NCI-H774 (cell line): ENCODE measurements around the gene AK1.

Experiments
- DNase-seq: peaks from one replicate; lab custom pipeline; 2025; lab: John Stamatoyannopoulos, UW

The AK1 gene

DNA sequence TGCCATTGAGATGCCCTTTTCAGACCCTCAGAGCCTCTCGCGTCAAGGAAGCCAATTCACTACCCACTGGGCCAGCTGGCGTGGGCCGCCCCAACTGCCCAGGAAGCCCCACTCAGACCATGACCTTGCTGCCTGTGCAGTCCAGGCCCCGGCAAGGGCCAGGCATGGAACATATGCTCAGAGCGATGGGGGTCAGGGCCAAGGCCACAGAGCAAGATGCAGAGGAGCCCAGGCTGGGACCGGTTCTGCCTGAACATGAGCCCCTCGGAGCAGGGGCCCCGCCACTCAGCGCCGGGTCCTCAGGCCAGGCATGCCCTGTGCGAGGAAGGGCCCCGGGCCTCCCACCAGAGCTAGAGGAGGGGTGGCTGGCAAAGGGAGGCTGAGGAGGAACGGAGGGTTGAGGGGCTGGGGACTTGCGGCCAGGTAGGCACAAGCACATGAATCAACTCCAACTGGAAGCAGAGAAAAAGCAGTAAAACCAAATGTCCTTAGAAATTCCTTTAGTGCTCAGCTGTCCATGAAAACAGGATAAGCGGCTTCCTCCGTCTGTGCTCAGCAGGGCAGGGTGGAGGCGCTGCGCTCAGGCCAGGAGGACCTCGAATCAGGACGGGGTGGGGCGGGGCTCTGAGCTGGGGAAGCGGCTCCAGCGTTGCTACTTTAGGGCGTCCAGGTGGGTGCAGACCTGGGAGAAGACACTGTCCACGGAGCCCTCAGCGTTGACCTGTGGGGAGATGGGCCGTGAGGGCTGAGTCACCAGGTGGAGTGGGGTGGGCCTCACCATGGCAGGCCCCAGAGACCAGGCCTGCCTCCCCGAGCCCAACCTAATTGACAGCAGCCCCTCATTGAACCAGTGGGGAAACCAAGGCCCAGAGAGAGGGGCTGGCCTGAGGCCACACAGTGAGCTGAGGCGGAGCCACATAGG, 9.9 kb downstream of the AK1 start:
- DNase-seq: no peak

- DNase-seq: no peak
Observed at GRCh38 chr9:127866535-127866934, 10.9 kb downstream of the AK1 start.

- DNase-seq: no peak
Observed at GRCh38 chr9:127865645-127866464, 11.6 kb downstream of the AK1 start.

DNA sequence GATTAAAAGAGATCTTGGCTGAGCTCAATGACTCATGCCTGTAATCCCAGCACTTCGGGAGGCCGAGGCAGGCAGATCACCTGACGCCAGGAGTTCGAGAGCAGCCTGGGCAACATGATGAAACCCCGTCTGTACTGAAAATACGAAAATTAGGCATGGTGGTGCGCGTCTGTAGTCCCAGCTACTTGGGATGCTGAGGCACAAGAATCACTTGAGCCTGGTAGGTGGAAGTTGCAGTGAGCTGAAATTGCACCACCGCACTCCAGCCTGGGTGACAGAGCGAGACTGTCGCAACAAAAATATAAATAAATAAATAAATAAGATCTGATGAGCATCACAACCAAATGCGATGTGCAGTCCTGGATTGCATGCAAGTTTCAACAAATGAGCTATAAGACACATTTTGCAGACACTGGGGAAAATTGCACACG, 14.3 kb downstream of the AK1 start:
- DNase-seq: no peak

DNA sequence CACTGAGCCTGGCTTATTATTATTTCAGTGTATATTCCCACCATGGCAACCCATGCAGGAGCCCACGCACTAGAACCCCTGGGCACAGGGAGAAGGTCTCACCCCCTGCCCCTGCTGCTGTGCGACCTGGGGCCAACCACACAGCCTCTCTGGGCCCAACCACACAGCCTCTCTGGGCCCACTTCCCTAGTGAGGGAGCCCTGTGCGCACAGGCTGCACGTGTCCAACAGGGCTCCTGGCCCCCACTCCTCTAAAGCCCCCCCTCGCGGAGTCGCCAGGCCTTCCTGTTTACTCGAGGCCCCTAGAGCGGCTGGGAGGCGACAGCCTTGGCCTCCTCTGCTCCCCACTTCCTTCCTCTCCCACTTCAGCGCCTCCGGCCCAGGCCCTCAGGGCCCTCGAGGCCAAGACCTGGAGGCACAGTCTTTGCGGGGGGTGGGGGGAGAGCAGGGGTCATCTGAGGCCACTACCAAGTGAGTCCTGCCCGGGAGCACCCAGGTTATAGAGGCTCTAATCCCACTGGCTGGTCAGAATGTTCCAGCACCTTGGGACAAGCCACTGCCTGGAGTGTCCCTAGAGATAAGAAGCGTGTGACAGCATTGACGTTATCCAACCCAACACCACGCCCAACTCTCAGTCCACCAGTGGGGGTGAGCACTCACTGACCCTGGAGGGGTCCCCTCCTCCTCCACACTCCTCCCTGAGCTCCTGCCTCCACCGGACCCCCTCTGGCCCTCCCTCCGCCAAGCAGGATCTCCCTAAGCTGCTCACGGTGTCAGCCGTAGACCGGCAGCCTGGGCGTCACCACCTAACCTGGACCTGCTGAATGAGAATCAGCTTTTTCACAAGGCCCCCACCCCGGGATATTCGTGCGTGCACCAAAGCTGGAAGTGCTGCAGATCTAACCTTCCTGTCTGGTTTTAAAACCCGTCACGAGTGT, 15.1 kb downstream of the AK1 start:
- no peak for DNase-seq

DNA sequence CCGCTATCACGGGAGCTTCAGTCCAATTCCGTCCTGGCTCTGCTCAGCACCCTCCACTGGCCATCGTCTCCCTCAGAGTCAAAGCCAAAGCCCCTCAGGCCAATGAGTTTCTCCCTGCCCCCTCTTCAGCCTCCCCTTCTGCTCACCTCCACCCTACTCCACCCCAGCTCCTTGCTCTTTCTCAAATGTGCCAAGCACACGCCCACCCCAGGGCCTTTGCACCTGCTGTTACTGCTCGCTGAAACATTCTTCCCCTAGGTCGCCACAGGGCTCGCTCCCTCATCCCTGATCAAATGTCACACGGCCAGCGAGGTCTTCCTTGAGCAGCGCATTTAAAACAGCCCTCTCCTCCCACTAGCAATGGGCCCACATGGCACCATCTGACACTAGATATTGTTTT, 16.7 kb downstream of the AK1 start:
- DNase-seq: no peak

GRCh38 chr9:127860260-127860659, 17.2 kb downstream of the AK1 start:
- no peak for DNase-seq

DNA sequence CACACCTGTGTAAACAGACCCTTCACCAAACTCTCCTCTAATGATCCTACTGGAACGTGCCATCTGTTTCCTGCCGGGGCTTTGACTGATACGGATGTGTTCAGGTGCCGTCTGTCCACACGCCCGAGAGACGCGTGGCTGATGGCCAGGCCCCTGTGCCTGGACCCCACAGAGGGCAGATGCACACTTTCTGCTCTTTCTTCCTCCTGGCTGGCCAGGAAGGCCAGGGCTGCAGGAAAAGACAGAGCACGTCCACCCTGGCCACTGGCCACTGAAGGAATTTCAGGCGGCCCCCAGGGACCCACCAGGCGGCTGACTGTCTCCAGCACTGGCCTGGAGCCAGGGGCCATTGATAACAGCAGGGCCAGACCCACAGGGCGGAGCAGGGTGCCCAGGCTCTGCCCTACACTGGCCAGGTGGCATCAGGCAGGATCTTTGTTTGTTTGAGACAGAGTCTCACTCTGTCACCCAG, 19.4 kb downstream of the AK1 start:
- DNase-seq: peak; percentile 22

DNA sequence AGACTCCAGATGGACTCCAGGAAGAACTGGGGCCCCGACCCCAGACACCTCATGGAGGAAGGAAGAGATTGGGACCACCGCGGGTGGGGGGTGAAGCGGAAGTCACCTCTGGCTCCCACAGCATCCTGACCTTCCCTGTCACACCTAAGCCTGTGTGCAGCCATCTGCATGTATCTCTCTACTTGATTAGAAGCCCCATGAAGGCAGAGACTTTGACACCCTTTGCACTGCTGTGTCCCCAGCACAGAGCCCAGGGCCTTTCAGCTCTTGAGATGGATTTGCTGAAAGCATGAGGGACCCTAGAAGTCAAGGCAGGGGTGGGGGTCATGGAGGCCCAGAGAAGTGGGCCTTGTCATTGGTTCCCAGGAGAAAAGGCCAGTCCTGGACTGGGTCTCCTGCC, 20.2 kb downstream of the AK1 start:
- no peak for DNase-seq

DNA sequence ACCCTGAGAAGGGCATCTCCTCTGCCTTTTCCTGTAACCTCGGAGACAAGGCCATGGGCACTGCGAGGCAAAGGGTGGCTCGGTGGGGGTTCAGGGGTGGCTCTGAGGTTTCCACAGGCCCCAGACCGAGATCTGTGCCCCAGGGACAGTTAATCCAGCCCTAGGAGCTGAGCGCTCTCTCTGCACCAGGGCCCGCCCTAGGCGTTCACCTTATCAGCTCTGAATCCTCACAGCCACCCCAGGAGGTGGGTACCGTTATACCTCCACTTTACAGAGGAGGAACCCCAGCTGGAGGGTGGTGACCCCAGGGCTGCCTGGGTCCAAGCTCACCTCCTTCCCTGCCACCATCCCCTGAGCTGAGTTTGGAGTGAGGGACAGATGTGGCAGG, 20.8 kb downstream of the AK1 start:
- no peak for DNase-seq

- DNase-seq: no peak
Observed at GRCh38 chr9:127856094-127856728, 21.3 kb downstream of the AK1 start.

DNA sequence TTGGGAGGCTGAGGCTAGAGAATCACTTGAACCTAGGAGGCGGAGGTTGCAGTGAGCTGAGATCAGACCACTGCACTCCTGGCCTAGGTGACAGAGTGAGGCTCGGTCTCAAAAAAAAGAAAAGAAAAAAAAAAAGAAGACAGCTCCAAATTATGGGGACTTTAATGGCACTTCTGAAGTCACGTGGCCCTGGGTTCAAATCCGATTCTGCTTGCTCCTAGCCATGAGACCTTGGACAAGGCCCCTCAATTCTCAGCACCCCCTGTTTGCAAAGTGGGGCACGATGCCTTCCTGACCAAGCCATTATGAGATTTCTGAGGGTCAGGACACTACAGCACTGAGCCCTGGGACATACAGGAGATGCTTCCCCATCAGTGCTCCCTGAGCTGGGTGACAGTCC, 22.0 kb downstream of the AK1 start:
- DNase-seq: no peak

GRCh38 chr9:127854960-127855359, 22.5 kb downstream of the AK1 start:
- no peak for DNase-seq

- no peak for DNase-seq
Observed at GRCh38 chr9:127854184-127854806, 23.2 kb downstream of the AK1 start, which contains the start of gene ENG. Gene ENG, minus strand, starts transcription at chr9:127854658. Its CDS starts 303 bp downstream, at chr9:127854355.

GRCh38 chr9:127853312-127854183, 23.9 kb downstream of the AK1 start:
- DNase-seq: no peak

DNA sequence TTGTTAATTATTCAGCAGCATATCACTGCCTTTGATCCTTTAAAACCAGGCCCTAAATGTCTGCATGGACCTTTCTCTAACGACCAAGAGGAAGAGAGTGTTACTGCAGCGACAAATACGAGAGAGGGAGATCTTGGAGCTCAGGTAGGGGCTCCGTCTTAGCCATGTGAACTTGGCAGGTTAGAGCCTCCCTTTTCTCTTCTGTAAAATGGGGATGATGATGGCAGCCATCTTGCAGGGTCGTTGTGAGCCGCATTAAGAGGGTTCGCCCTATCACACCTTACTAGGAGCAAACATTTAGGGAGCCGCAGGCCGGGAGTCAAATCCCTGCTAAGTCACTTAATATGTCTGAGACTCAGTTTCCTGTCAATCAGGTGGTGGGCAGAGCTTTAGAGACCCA, 24.6 kb downstream of the AK1 start:
- DNase-seq: no peak

DNA sequence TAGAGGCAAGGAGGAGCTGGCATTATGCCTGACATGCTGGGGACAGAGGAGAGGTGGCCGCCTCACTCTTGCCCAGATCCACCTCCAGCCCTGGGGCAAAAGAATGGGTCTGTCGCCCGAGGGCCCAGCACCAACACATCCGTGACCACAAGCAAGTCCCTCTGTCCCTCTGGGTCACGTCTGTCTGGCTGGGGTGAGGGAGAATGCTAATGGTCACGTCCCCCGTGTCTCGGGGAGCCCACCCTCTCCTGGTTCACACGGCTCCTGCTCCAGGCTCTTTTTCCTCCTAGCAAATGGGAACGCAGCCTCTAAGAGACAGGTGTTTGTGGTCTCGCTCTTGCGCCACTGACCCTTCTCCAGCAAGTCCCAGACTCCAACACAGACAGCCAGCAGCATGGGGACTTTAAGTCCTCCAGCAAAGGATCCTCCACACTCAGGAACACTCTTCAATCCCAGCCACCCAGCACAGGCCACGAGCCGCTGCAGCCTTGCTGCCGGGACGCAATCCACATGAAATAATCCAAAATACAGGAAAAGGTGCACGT, 27.1 kb downstream of the AK1 start:
- DNase-seq: no peak

GRCh38 chr9:127848756-127849504, 28.5 kb downstream of the AK1 start:
- DNase-seq: no peak
